GM18951 (cell line): Measurements from ENCODE around the gene S100A2.
"Not testable (repeated sequence)": the region's sequence is repeated elsewhere in the genome, so short reads cannot be mapped to it uniquely, and the experiment has no call there.

Source experiments
- POLR2A ChIP-seq: IDR thresholded peaks from 4 replicates; pipeline ENCODE4 v1.6.1; 2011; ENCODE audit warnings: mild to moderate bottlenecking; ENCODE audit not compliant: insufficient read length, insufficient read depth; ENCODE audit errors: extremely low read depth
- in situ Hi-C: fragments of 300-500 bp; cut with MboI; formaldehyde crosslinking; loops from one replicate; pipeline ENCODE4 v1.12.0; 2022; ENCODE audit warnings: low sequenced_read_pairs, mixed read lengths, inconsistent platforms; ENCODE audit not compliant: unreplicated experiment

The S100A2 gene

DNA sequence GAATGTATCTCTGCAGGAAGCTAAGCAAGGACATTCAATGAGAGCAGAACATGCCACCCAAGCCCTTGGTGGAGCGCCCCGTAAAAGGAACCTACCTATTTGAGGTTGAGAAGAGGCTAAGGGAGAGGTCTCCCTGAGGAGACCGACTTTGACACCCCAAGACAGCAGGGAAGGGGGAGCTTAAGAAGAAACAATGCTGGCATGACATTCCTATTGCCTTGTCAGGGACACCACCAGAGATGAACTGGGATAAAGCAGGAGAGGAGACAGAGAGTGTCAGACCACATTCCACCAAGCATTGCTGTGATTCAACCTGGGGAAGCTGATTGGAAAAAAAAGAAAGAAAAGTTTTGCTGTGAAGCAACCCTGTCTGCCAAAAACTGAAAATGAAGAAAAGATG, 13.3 kb upstream of the S100A2 start:
- in situ Hi-C loops = no loop called here
- TF ChIP-seq POLR2A = no peak

GRCh38 chr1:153578490-153578889, 12.8 kb upstream of the S100A2 start:
- in situ Hi-C loops = no loop called here
- TF ChIP-seq POLR2A = no peak

GRCh38 chr1:153577624-153578051, 12.0 kb upstream of the S100A2 start:
- TF ChIP-seq POLR2A = no peak
- in situ Hi-C loops = no loop called here

DNA sequence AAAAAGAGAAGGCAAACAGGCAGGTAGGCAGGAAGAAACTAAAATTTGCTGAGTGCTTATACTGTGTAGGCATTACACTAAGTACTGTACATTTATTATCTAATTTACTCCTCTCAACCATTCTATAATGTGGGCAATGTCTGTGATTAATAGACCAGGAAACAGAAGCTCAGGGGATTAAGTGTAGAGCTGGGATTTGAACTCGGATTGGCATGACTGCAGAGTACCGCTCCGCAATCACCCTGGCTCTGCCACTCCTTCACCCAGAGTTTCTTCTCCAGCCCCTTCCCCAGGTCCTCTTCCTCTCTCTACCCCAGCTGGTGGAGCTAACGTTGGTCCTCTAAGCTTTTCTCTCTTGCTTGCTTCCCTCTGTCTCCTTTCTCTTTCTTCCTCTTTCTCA, 11.5 kb upstream of the S100A2 start:
- no peak for TF ChIP-seq POLR2A
- in situ Hi-C loops = no loop called here

- in situ Hi-C loops = not testable (repeated sequence)
These were observed 9.9 kb upstream of the S100A2 start for GRCh38 chr1:153575497-153575896.

GRCh38 chr1:153575081-153575491, 9.4 kb upstream of the S100A2 start:
- in situ Hi-C loops = not testable (repeated sequence)

GRCh38 chr1:153573351-153573750, 7.7 kb upstream of the S100A2 start:
- no peak for TF ChIP-seq POLR2A
- in situ Hi-C loops = no loop called here

GRCh38 chr1:153572569-153573015, 6.9 kb upstream of the S100A2 start:
- in situ Hi-C loops = no loop called here
- no peak for TF ChIP-seq POLR2A

DNA sequence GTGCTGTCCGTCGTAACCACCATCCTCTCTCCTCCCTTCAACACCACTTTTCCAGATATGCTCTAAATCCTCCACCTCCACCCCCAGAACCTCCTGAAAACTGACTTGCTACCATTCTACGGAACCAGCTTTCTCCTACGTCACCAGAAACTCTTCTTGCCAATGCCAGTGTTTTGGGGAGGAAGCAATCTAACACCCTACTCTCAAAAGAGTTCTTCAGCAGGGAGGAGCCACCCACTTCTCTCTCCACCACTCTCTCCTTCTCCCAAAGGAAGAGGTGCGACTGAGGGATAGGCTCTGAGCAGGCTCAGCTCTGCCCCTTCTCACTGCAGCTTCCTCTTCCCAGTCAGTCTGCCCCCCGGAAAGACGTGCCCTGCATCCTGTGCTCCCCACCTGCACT, 6.1 kb upstream of the S100A2 start:
- TF ChIP-seq POLR2A = no peak
- in situ Hi-C loops = no loop called here

DNA sequence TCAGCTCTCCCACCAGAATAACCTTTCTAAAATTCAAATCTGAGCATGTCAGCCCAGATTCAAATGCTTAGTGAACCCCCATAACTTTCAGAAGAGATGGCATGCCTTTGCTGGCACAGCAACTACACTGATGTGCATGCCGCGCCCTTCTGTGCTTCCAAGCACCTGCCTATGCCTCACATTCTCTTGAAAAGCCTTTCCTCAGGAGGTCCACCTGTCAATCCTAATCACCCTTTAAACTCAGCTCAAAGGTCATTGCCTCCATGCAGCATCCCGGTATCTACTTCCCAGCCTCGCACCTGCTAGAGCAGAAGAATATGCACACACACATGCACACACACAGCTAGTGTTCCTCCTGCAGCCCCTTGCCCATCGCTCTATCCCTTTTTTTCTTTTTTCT, 5.2 kb upstream of the S100A2 start:
- no peak for TF ChIP-seq POLR2A
- in situ Hi-C loops = no loop called here

GRCh38 chr1:153569465-153569864, 3.8 kb upstream of the S100A2 start:
- in situ Hi-C loops = no loop called here
- no peak for TF ChIP-seq POLR2A

- no peak for TF ChIP-seq POLR2A
- in situ Hi-C loops = no loop called here
These were observed 2.9 kb upstream of the S100A2 start for GRCh38 chr1:153568367-153569099.

DNA sequence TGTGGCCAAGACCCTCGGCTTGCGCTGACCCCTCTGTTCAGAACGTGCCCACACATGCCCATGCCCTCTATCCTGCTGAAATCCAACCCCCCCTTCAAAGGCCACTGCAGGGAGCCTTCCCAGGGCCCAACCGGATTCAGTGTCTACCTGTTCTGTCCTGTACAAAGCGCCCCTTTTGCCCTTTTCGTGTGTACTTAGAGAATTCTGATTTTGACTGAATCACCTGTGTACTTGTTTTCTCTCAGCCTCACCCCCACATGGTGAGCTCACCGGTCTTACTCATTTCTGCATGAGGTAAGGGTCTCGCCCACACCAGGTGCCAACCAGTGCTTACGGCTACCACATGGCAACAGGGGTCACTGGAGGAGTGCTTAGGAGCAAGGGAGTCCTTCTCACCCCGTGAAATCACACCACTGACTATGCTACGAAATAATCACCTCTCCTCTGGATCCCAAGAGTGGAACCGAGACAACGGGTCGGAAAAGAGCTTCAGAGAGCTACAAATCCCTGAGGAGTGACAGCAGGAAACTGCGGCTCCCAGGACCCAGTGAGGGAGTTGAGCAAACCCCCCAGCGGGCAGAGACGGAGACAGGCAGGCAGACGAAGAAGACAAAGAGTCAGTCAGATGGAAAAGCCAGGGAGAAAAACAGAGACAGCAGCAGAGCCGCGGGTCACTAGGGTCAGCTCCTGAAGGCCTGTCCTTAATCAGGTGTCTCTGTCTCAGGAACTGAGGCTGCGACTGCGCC, 2.1 kb upstream of the S100A2 start:
- in situ Hi-C loops = no loop called here

More for the DNA sequence above, 2.1 kb upstream of the S100A2 start:
- TF ChIP-seq POLR2A = no peak
